ENCODE data around the gene IRF6. TPM values are rescaled to one million over a fixed set of nuclear protein-coding genes. Genes with fewer than 3 reads are reported as not detected.
A peak's percentile ranks its signal among the peaks of the same experiment; 100 is the strongest.

Gene IRF6
- 1 to 10 TPM in 1 of 2 donors, under 1 TPM in 1; 0.20 to 1.1 TPM for total RNA-seq
- total RNA-seq: 0 to 0.30 reads per million in 2 donors

DNA sequence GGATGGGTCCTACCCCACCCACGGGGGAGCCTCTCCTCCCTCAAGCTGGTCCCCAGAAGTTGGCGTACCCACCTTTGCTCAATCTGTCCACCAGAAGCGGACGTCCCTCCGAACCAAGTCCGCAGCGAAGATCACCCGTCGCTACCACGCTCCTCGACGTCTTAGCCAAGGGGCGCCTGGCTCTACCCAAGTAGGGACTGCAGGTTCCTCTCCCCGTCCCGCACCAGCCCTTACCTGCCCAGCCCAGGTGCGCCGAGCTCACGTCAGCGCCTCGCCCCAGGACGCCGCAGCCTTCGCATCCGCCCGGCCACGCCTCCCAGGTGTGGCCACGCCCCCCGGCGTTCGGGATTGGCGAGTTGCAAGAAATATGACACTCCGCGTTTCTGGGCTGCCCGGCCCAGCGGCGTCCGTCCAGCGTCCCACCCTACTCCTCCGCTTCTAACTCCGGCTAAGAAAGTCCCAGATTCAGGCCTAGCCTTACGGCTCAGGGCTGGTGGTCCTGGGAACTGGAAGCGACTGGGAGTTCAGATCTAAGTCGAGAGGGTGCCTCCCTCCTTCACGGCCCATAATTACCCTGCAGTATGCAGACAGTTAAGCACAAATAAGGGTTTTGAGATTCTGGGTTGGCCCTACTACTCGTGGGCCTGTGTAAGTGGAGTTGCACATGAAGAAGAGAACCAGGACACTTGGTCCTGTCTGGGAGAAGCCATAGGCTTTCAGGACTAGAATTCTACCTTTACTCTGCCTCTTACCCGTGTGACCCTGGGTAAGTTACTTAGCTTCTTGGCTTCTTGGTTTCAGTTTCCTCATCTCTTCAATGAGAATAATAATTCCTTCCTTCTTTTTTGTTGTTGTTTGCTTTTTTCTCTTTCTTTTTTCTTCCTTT is at the start of gene IRF6:
IRF6 (minus strand) TSS at position 268 of the 886 bp plus-strand sequence. CDS start 4,729 bp downstream, outside the sequence.
- Mint-ChIP-seq H3K4me1 (peaks cover 6% of the 10 kb centered on the region), H3K27ac (peak within 1 kb of the TSS; percentile 19), H3K27me3 (peaks cover 31% of the 10 kb centered on the region), H3K4me3 (peak within 1 kb of the TSS; percentile 86), H3K36me3 (ENCODE audit: low read depth) (peaks cover 2% of the 10 kb centered on the region)
- ATAC-seq (peak; percentile 93), DNase-seq (peak; percentile 53 to 68 (median 66))
- H3K9me3 ChIP-seq (ENCODE audit: control insufficient read depth, low read length, poor library complexity, severe bottlenecking): no peaks in the 10 kb centered on the region

DNA sequence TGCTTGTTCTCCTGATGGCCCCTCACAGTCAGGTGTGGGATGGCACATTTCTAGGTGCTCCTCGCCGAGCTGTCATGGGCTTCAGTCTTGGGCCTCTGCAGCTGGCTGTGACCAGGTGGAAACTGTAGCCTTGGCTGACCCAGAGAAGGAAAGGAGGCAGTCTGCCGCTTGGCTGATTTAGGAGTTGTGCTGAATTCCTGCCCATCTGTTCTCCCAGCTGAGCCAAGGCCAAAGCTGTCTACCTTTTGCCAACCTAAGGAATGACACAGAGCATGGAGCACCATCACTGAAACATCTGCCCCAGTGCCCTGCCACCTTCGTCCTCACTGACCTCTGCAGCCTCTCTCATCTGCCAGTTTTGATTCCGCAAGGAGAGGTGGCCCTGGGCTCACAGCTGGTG is 49.7 kb upstream of the IRF6 start:
- H3K9me3 ChIP-seq (ENCODE audit: control insufficient read depth, low read length, poor library complexity, severe bottlenecking): no peaks in the 10 kb centered on the region
- Mint-ChIP-seq H3K4me3 (no peak overlapping the region), H3K4me1 (no peaks in the 10 kb centered on the region), H3K27me3 (no peaks in the 10 kb centered on the region), H3K27ac (no peak overlapping the region), H3K36me3 (ENCODE audit: low read depth) (no peaks in the 10 kb centered on the region)
- DNase-seq (no peak), ATAC-seq (no peak)

DNA sequence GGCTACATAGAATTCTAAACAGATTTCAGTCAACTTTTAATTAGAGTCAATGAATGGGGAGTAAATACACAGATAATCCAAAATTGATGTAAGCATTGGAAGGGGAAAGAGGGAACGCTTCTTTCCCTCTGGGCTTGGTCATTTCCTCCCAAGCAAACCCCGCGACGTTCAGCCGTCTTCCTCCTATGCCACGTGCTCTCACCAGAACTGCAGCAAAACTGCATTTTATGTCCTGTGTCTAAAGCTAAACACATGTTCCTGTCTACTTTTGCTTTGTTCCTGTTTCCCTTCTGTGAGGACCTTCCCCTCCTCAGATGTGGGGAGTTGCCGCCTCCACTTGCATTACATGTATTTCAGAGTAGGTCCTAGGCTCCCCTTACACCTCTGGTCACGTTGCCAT is 49.1 kb upstream of the IRF6 start:
- H3K36me3 Mint-ChIP-seq (ENCODE audit: low read depth): no peaks in the 10 kb centered on the region
- no peak for ATAC-seq
- no peak overlapping the region for H3K27ac Mint-ChIP-seq

DNA sequence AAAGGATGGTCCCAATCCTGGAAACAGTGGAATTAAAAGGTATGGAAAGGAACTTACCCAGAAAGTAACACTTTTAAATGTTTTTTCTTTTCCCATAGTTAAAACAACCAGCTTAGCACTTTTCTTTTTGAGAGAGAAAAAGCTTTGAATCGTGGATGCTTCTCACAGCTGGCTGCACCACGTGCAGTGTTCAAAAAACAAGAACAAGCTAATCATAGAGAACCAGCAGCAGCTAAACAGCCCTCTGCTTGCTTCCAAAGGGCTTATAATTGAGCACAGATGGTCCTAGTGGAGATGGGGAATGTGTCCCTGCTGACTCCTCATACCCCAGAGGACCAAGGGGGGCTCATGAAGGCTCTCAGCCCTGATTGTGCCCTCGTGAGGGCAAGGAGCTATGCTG is 48.3 kb upstream of the IRF6 start:
- no peaks in the 10 kb centered on the region for H3K36me3 Mint-ChIP-seq (ENCODE audit: low read depth)
- no peak overlapping the region for H3K4me3 Mint-ChIP-seq
- no peak for DNase-seq
- H3K27ac Mint-ChIP-seq: peak overlapping the region; percentile 54
- H3K9me3 ChIP-seq (ENCODE audit: control insufficient read depth, low read length, poor library complexity, severe bottlenecking): no peaks in the 10 kb centered on the region
- peaks cover 4% of the 10 kb centered on the region for H3K4me1 Mint-ChIP-seq
- ATAC-seq: no peak
- no peaks in the 10 kb centered on the region for H3K27me3 Mint-ChIP-seq

More for the DNA sequence above, 49.1 kb upstream of the IRF6 start:
- DNase-seq: no peak
- H3K4me3 Mint-ChIP-seq: no peak overlapping the region
- no peaks in the 10 kb centered on the region for H3K9me3 ChIP-seq (ENCODE audit: control insufficient read depth, low read length, poor library complexity, severe bottlenecking)
- H3K4me1 Mint-ChIP-seq: peaks cover 4% of the 10 kb centered on the region
- H3K27me3 Mint-ChIP-seq: no peaks in the 10 kb centered on the region

DNA sequence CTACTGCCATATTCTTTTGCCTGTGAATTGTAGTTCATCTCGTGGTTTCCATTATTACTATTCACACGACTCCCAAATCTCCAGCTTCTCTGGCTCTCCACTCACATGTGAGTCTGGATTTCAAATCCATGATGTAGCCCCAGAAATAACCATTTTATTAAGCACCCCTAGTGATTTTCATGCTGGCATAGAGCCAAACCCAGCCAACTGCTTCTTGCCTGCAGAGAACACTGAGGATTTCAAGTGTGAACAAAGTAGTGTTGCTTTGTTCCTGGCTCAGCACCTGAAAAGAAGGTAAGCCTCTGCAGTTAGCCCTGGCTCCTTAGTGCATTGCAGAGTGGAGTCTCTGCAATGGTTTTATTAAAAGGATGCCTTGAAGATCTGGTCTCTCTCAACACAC is 47.7 kb upstream of the IRF6 start:
- Mint-ChIP-seq H3K27ac (no peak overlapping the region), H3K4me1 (peaks cover 4% of the 10 kb centered on the region), H3K4me3 (no peak overlapping the region), H3K36me3 (ENCODE audit: low read depth) (no peaks in the 10 kb centered on the region), H3K27me3 (no peaks in the 10 kb centered on the region)
- no peaks in the 10 kb centered on the region for H3K9me3 ChIP-seq (ENCODE audit: control insufficient read depth, low read length, poor library complexity, severe bottlenecking)
- no peak for ATAC-seq
- DNase-seq: no peak

DNA sequence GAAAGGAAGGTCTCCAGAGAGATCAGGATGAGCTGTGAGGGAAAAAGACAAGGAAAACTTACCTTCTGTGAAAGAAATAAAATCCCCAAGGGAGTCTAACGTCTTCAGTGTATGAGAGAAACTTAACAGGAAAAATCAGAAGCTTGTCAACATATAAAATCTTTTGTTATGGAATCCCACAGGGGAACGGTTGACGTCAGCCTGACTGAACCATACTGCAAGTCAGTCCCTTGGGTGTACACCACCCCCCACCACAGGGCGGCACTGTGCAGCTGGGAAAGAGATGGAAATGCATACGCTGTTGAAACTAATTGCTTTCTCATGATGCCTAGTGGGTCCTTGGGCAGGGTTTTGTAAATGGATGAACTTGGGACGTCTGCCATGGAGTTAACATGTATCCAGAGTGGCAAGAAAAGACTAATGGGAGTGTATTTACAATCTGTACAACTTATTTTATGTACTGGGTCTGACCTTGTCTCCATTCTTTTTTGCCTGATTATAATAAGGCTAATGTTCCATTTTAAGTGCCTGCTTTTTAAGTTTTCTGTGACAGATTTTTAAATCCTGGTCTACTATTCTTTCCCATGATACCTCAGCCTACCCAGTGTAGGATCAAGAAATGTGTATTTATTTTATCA is 44.5 kb upstream of the IRF6 start:
- no peaks in the 10 kb centered on the region for H3K9me3 ChIP-seq (ENCODE audit: control insufficient read depth, low read length, poor library complexity, severe bottlenecking)
- Mint-ChIP-seq H3K4me1 (peaks cover 17% of the 10 kb centered on the region), H3K27ac (peak overlapping the region; percentile 60), H3K27me3 (no peaks in the 10 kb centered on the region), H3K4me3 (no peak overlapping the region), H3K36me3 (ENCODE audit: low read depth) (peaks cover 5% of the 10 kb centered on the region)
- ATAC-seq (peak; percentile 54), DNase-seq (no peak)

DNA sequence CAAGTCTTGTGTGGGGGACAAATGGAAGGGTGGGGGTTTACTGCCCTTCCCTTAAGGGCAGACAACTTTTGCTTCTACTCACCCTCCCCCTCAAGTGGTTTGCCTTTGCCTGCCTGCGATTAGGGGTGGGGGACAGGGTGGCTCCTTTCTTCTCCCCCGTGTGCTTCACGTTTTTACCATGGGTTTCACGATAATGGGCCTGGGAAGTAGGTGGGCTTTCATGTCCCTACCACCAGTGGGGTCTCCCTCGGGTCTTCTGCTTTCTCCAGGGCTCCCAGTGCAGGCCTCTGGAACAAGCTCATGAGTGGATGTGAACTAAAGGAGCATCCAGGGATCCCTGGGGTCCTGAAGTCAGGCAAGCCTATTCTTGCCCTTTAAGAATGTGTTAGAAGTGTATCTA is 43.4 kb upstream of the IRF6 start:
- Mint-ChIP-seq H3K4me3 (no peak overlapping the region), H3K27ac (no peak overlapping the region), H3K4me1 (peaks cover 22% of the 10 kb centered on the region), H3K27me3 (no peaks in the 10 kb centered on the region), H3K36me3 (ENCODE audit: low read depth) (peaks cover 5% of the 10 kb centered on the region)
- DNase-seq (no peak), ATAC-seq (no peak)
- H3K9me3 ChIP-seq (ENCODE audit: control insufficient read depth, low read length, poor library complexity, severe bottlenecking): no peaks in the 10 kb centered on the region

DNA sequence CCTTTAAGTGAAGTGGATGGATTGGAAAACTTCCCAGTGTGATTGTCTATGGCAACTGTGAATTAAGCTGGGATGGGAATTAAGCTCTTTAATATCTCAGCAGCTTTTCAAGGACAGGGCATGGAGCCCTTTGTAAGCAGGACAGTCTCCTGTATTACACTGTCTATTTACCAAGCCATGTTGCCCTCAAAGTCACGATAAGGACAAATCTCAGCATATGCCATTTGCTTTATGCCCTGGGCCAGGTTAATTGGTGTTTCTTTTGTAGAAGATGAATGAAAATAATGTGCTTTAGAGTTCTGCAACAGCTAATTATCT is 39.4 kb upstream of the IRF6 start:
- DNase-seq (no peak), ATAC-seq (no peak)
- Mint-ChIP-seq H3K4me1 (peaks cover 24% of the 10 kb centered on the region), H3K4me3 (no peak overlapping the region), H3K27ac (no peak overlapping the region), H3K36me3 (ENCODE audit: low read depth) (peaks cover 14% of the 10 kb centered on the region), H3K27me3 (no peaks in the 10 kb centered on the region)
- no peaks in the 10 kb centered on the region for H3K9me3 ChIP-seq (ENCODE audit: control insufficient read depth, low read length, poor library complexity, severe bottlenecking)

DNA sequence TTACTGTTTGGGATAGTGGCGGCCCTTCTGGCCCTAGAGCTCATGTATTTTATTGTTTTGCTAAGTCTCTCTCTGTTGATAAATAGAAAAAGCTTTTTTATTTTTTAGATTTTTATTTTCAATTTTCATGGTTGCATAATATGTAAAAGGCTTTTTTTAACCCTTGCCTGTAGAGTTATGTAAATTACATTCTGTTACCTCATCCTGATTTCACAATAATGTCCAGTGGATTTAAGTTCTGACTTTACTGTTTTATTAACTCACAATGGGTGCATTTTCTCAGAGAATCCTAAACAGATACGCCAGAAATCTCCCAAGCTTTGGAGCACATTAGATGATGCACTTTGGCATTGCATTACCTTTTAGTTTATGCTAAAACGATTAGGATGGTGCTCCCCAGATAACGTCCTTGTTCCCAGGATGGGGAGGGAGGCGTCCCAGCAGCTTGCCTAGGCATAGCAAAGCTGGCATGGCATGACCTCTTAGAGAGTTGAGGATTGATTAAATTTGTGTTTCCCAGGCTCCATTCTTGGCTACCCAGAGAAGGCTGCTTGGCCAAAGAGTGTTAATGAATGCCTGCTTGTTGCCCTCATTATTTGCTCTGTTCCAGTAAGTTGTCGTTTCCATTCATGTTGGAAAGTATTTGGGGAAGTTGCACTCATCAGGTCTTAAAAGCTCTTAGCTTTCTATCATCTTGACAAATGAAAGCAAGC is 38.9 kb upstream of the IRF6 start:
- Mint-ChIP-seq H3K4me1 (peaks cover 26% of the 10 kb centered on the region), H3K4me3 (no peak overlapping the region), H3K27ac (no peak overlapping the region), H3K27me3 (no peaks in the 10 kb centered on the region), H3K36me3 (ENCODE audit: low read depth) (peaks cover 18% of the 10 kb centered on the region)
- ATAC-seq (no peak), DNase-seq (no peak)
- no peaks in the 10 kb centered on the region for H3K9me3 ChIP-seq (ENCODE audit: control insufficient read depth, low read length, poor library complexity, severe bottlenecking)

DNA sequence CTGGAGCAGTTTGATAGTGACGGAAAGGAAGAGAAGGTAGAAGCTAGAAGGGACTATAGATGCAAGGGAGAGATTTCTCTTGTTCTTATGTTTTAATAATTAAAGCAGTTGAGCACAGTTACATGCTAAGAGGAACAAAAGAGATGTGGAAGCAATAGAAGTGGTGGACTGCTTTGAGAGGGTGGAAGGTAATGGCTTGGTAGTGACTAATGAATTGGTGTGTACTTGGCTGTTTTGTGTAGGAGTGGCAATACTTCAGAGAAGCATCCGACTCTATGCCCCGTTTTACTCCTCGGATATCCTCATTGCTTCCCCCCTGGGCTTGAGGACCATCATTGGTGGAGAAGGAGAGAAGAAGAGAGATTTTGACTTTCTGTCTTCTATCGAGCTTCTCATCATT is 34.7 kb upstream of the IRF6 start:
- Mint-ChIP-seq H3K4me1 (peaks cover 18% of the 10 kb centered on the region), H3K27ac (peak overlapping the region; percentile 81), H3K27me3 (no peaks in the 10 kb centered on the region), H3K4me3 (no peak overlapping the region), H3K36me3 (ENCODE audit: low read depth) (peaks cover 16% of the 10 kb centered on the region)
- ATAC-seq (no peak), DNase-seq (no peak)
- H3K9me3 ChIP-seq (ENCODE audit: control insufficient read depth, low read length, poor library complexity, severe bottlenecking): no peaks in the 10 kb centered on the region

DNA sequence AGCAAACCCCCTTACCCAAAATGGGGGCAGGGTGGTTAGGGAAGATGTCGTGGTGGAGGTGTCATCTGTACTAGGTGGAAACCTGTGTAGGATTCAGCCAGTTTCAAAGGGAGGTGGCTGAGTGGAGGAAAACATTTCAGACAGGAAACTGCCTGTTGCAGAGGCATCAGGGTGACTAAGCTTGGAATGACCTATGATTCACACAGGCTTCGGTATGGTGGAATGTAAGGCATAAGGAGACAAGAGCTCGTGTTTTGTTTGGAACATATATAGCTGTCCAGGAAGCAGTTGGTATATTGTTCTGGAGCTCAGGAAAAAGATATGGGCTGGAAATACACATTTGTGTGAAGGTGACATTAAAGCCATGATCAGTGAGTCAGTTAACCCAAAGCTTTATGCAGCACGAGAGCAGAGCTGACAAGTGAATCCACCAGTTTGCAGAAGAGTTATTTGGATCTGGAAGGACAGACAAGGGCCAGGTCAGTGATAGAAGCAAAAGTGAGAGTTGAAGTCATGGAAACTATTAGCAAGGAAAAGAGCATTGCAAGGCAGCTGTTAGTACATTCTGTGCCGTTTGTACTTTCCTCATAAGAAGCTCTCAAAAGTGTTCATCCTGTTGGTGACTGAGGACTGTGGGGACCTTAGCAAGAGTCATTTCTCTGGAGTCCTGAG is 34.1 kb upstream of the IRF6 start:
- no peaks in the 10 kb centered on the region for H3K9me3 ChIP-seq (ENCODE audit: control insufficient read depth, low read length, poor library complexity, severe bottlenecking)
- no peak for DNase-seq
- Mint-ChIP-seq H3K4me3 (no peak overlapping the region), H3K27me3 (no peaks in the 10 kb centered on the region), H3K27ac (peak overlapping the region; percentile 81), H3K36me3 (ENCODE audit: low read depth) (peaks cover 16% of the 10 kb centered on the region), H3K4me1 (peaks cover 15% of the 10 kb centered on the region)
- no peak for ATAC-seq

DNA sequence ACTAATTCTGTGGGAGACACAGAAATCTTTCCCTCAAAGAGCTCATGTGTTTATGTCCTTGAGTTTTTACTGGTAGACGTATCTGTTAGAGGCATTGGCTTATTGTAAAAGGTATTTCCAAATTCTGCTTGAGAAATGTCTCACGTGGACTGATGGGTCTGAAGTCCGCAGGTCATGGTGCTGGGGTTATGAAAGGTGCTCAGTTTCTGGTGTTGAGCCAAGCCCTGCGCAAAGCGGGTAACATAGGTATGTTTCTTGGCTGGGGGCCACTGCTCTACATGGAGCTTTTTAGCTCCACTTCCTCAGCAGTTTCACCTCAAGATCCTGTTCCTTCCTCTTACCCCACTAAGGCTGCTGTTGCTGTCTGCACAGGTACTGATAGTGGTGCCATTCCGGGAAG is 32.6 kb upstream of the IRF6 start:
- ATAC-seq (no peak), DNase-seq (no peak)
- Mint-ChIP-seq H3K36me3 (ENCODE audit: low read depth) (peaks cover 21% of the 10 kb centered on the region), H3K4me3 (no peak overlapping the region), H3K4me1 (peaks cover 19% of the 10 kb centered on the region), H3K27ac (no peak overlapping the region), H3K27me3 (no peaks in the 10 kb centered on the region)
- no peaks in the 10 kb centered on the region for H3K9me3 ChIP-seq (ENCODE audit: control insufficient read depth, low read length, poor library complexity, severe bottlenecking)

DNA sequence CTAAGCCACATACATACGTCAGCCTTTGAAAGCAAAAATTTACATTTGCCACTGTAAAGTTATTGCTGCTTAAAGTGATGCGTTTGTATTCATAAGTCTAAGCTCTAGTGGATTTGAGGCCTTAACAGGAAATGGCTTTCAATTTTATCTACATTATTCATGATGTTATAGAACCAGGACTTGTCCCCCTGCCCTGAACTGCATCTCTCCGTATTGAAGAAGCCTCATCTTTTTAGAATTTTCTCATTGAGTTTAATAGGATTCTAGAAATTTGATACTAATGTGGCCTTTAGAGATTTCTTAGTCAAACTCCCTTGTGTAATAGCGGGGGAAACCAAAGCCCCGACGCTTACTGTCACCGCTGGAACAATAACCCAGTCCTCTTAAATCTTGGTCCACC is 31.7 kb upstream of the IRF6 start:
- no peaks in the 10 kb centered on the region for H3K27me3 Mint-ChIP-seq
- ATAC-seq: no peak
- DNase-seq: no peak
- H3K36me3 Mint-ChIP-seq (ENCODE audit: low read depth): peaks cover 21% of the 10 kb centered on the region
- no peak overlapping the region for H3K4me3 Mint-ChIP-seq
- H3K9me3 ChIP-seq (ENCODE audit: control insufficient read depth, low read length, poor library complexity, severe bottlenecking): no peaks in the 10 kb centered on the region
- H3K4me1 Mint-ChIP-seq: peaks cover 19% of the 10 kb centered on the region
- no peak overlapping the region for H3K27ac Mint-ChIP-seq
